OCI-M1 (cell line): ENCODE results near the gene RBMY1J.
"Not testable (repeated sequence)": the region's sequence is repeated elsewhere in the genome, so short reads cannot be mapped to it uniquely, and the experiment has no call there.

ENCODE experiments used
- DNase-seq: peaks from one replicate; lab custom pipeline; 2025; lab: John Stamatoyannopoulos, UW

The RBMY1J gene

GRCh38 chrY:22403110-22403509, at the start of gene RBMY1J:
Gene RBMY1J (plus strand): TSS chrY:22403410. CDS start chrY:22405448, 2,038 bp downstream.
- not testable (repeated sequence) for DNase-seq

- DNase-seq, result no peak
These were observed 35.8 kb upstream of the RBMY1J start for GRCh38 chrY:22367416-22367815.

GRCh38 chrY:22370623-22371022, 32.6 kb upstream of the RBMY1J start:
- no peak for DNase-seq

DNA sequence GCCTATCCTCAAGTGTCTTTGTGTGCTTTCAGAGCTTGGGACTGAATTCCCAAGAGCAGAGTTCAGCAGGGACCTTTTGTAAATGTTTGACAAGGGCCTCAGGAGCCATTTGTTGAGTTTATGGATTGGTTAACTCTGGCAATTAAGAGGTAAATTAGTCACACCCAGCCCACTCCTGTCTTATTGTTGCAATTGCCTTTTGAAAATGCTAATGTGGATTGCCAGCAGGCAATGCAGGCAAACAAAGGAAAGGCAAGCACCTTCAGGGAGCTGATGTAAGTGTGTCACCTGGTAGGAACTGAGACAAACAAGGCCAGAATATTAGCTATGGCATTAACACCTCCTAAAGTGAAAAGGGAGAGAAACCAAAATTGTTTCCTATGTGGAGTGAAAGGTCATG, 29.7 kb upstream of the RBMY1J start:
- DNase-seq, result no peak

DNA sequence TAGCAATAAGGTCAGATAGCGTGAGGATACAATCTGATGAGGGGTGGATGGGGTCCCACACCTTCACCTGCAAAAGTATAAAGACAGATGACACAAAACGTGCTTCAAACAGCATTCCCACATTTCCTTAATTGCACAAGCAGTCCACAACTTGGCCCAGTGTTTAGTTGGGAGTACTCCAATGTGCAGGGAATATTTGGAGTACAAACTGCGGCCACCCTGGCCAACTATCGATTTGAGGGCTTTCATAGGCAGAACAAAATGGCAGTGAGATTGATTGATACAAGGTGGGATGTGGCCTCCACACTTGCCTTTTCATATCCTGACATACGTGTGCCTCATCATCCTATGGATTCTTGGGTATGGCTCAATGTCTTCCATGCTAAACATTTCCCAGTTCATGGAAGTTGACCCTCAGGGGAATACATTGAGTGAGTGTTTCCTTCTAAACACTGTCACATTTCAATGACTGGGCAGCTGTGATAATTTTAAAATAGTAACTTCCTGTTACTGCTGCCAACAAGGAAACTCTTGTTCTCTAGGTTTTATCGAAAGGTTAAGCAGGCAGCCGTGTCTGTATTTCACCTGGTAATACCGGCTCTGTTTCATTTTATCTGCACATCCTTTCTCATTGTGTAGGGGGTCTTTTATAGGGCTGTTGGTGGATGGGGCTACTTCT, 41.6 kb downstream of the RBMY1J start:
- not testable (repeated sequence) for DNase-seq

DNA sequence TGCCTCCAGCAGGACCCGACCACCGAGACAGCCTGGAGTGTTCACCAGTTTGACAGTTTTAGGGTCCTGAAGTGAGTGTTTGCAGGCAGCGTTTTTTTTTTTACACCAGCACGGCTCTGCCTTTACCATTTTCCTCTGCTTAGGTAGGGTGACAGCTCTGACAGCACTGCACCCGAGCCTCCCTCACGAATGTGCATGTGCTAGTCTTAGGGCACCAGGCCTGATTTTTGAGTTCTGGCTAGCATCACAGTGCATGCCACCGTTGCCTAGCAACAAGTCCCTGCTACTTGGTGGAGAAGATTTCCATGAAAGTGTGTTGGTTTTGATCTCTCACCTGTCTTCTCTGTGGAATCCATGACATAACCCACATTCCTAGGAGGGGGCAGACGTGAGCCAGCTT, 52.3 kb downstream of the RBMY1J start:
- not testable (repeated sequence) for DNase-seq

GRCh38 chrY:22461962-22462361, 58.8 kb downstream of the RBMY1J start:
- not testable (repeated sequence) for DNase-seq
